K562 (cell line): ENCODE measurements around the gene ERF. TPM values are rescaled to one million over a fixed set of nuclear protein-coding genes. Genes with fewer than 3 reads are reported as not detected.

ENCODE experiments used
- CBX3 ChIP-seq, 2 experiments: IDR thresholded peaks; 1 replicate in 1 of 2; 2 replicates in 1 of 2; pipeline ENCODE4 v1.6.1; 2012; ENCODE audit warnings: inconsistent platforms in 2 of 2, low read length in 2 of 2, borderline replicate concordance in 1 of 2, control low read depth in 1 of 2
- DDX20 ChIP-seq: fragments of 450-650 bp; IDR thresholded peaks from 2 replicates; pipeline ENCODE4 v1.6.1; 2016; ENCODE audit warnings: missing genetic modification characterization, low read depth, mild to moderate bottlenecking, missing compliant biosample characterization, moderate library complexity
- EP300 ChIP-seq: IDR thresholded peaks from 2 replicates; pipeline ENCODE4 v1.6.1; 2012; ENCODE audit warnings: low read length, improper control_type of control experiment
- EP400 ChIP-seq: fragments of 450-650 bp; IDR thresholded peaks from 2 replicates; pipeline ENCODE4 v1.6.1; 2017; ENCODE audit warnings: antibody characterized with exemption, mild to moderate bottlenecking, moderate library complexity
- GABPB2 ChIP-seq: fragments of 250-450 bp; sonication (Bioruptor Pico); conservative IDR thresholded peaks from 2 replicates; pipeline ENCODE4 v1.5.1; 2021; ENCODE audit warnings: mild to moderate bottlenecking
- GATA2 ChIP-seq: sonication (generic); formaldehyde crosslinking; IDR thresholded peaks from 2 replicates; pipeline ENCODE4 v1.4.0; 2020; ENCODE audit warnings: mild to moderate bottlenecking, missing genetic modification reagents
- HIVEP1 ChIP-seq: fragments of 250-450 bp; sonication (Bioruptor Pico); IDR thresholded peaks from 2 replicates; pipeline ENCODE4 v1.4.0; 2020; ENCODE audit warnings: mild to moderate bottlenecking
- HMGXB4 ChIP-seq: sonication (generic); formaldehyde crosslinking; IDR thresholded peaks from 2 replicates; pipeline ENCODE4 v1.8.1; 2023; ENCODE audit warnings: mild to moderate bottlenecking, missing genetic modification reagents
- KAT7 ChIP-seq: sonication (generic); formaldehyde crosslinking; IDR thresholded peaks from 2 replicates; pipeline ENCODE4 v1.8.0; 2022; ENCODE audit warnings: missing genetic modification reagents, mild to moderate bottlenecking, borderline replicate concordance
- KDM1A ChIP-seq, 2 experiments: fragments of 450-650 bp; IDR thresholded peaks; 2 replicates each; pipeline ENCODE4 v1.6.1; 2016; ENCODE audit warnings: mild to moderate bottlenecking in 2 of 2
- MTF1 ChIP-seq: fragments of 250-450 bp; sonication (Bioruptor Pico); IDR thresholded peaks from 2 replicates; pipeline ENCODE4 v1.9.0; 2021; ENCODE audit warnings: moderate library complexity, mild to moderate bottlenecking, inconsistent platforms, borderline replicate concordance
- NONO ChIP-seq, 2 experiments: fragments of 200-400 bp in 1 of 2; fragments of 450-650 bp in 1 of 2; formaldehyde crosslinking in 1 of 2; IDR thresholded peaks; 2 replicates each; pipeline ENCODE4 v1.6.1; 2017; ENCODE audit warnings: low read depth in 2 of 2, mild to moderate bottlenecking in 2 of 2, moderate library complexity in 2 of 2, low read length in 1 of 2
- NRF1 ChIP-seq, 2 experiments: fragments of 450-650 bp; IDR thresholded peaks in 1 of 2; conservative IDR thresholded peaks in 1 of 2; 2 replicates each; pipeline ENCODE4 v1.6.1; 2014; ENCODE audit warnings: mild to moderate bottlenecking in 2 of 2
- RUNX1 ChIP-seq: sonication (generic); IDR thresholded peaks from 2 replicates; pipeline ENCODE4 v1.6.1; 2016; ENCODE audit warnings: antibody characterized with exemption, low read depth
- SMARCA4 ChIP-seq: fragments of 450-650 bp; IDR thresholded peaks from 2 replicates; pipeline ENCODE4 v1.6.1; 2016
- STAT5A ChIP-seq: IDR thresholded peaks from 2 replicates; pipeline ENCODE4 v1.6.1; 2012; ENCODE audit warnings: low read length, inconsistent platforms, borderline replicate concordance
- ZMIZ1 ChIP-seq, 2 experiments: fragments of 150-350 bp in 1 of 2; IDR thresholded peaks; 2 replicates each; pipeline ENCODE4 v1.6.1; 2012 to 2016; ENCODE audit warnings: low read depth in 2 of 2, low read length in 2 of 2, mild to moderate bottlenecking in 1 of 2, moderate library complexity in 1 of 2
- ZNF584 ChIP-seq: fragments of 200-800 bp; sonication (Bioruptor generic); IDR thresholded peaks from 2 replicates; pipeline ENCODE4 v1.6.1; 2016; ENCODE audit warnings: low read depth, mild to moderate bottlenecking, missing genetic modification characterization, missing compliant biosample characterization
- ZNF592 ChIP-seq: fragments of 450-650 bp; IDR thresholded peaks from 2 replicates; pipeline ENCODE4 v1.6.1; 2017; ENCODE audit warnings: antibody characterized with exemption, mild to moderate bottlenecking
- ZNF695 ChIP-seq: fragments of 450-650 bp; formaldehyde crosslinking; IDR thresholded peaks from 2 replicates; pipeline ENCODE4 v1.4.0; 2020; ENCODE audit warnings: mild to moderate bottlenecking, moderate library complexity
- polyA plus RNA-seq, 8 experiments: library from polyadenylated mRNA; depleted of rRNA in 4 of 8; stranded (reverse) in 5 of 8; unstranded in 3 of 8; fragments of >200 nt; fragmentation: Nextera tagmentation in 2 of 8; fragmentation: Illumina TruSeq in 1 of 8; extraction: Ambion mirVana in 2 of 8; extraction: Trizol in 1 of 8; gene quantifications; 2 replicates each; pipeline versions ENCODE4 v1.2.1 to v1.2.3, GENCODE V29; 2011 to 2014; ENCODE audit warnings: inconsistent platforms in 1 of 8, missing spikeins in 1 of 8
- total RNA-seq, 7 experiments: library from RNA; depleted of rRNA in 6 of 7; stranded (reverse); fragments of >200 nt in 6 of 7; fragmentation: Illumina TruSeq in 2 of 7; extraction: Trizol in 2 of 7; gene quantifications; 2 replicates each; pipeline versions ENCODE4 v1.2.1 to v1.2.3, GENCODE V29; 2011 to 2021; ENCODE audit warnings: low replicate concordance in 1 of 7

The ERF gene
- total and polyA plus RNA-seq, 9 of the 15 experiments (the other 6 are each of a cell fraction or from before 2014, with no cell fraction given), result 0.03 to 75.4 (median 27.0) TPM

- no peak for TF ChIP-seq HMGXB4 (CRISPR knock-in tag)
- TF ChIP-seq KAT7 (CRISPR knock-in tag), result no peak
- TF ChIP-seq GATA2 (CRISPR knock-in tag), result no peak
- 0 out of 4 replicates have a peak, but pooled peaks of 1 of the 2 experiments have one; percentile 20 for TF ChIP-seq NRF1 (conservative IDR thresholded peaks at IDR 0.05 in 1 of 2, IDR thresholded peaks at IDR 0.05 in 1 of 2)
- TF ChIP-seq KDM1A (IDR thresholded peaks at IDR 0.05), result peak in 1 of 2 experiments; percentile 48; a peak in 1 of 4 replicates
- TF ChIP-seq CBX3 (IDR thresholded peaks at IDR 0.05; ENCODE audit: borderline replicate concordance in 1 of 2, low read length in 2 of 2), result 0 out of 3 replicates have a peak, but pooled peaks of 1 of the 2 experiments have one; percentile 14
- peak; percentile 32; the same call in 1 of the 2 replicates for TF ChIP-seq EP300
- no peak for TF ChIP-seq MTF1 (CRISPR knock-in tag)
- TF ChIP-seq ZNF592, result no peak; the same call in 1 of the 2 replicates
- no peak for TF ChIP-seq RUNX1
- TF ChIP-seq NONO (IDR thresholded peaks at IDR 0.05; ENCODE audit: low read depth in 2 of 2, low read length in 1 of 2), result no peak
- TF ChIP-seq STAT5A, result no peak
- TF ChIP-seq SMARCA4, result peak; percentile 41; the same call in 1 of the 2 replicates
- TF ChIP-seq DDX20 (tag), result no peak
- TF ChIP-seq HIVEP1, result no peak
- TF ChIP-seq EP400, result peak; percentile 20; the same call in 1 of the 2 replicates
- no peak for TF ChIP-seq ZNF695
- no peak for TF ChIP-seq ZNF584 (CRISPR knock-in tag)
- TF ChIP-seq GABPB2 (CRISPR knock-in tag), result no peak
- TF ChIP-seq ZMIZ1 (IDR thresholded peaks at IDR 0.05; ENCODE audit: low read depth in 2 of 2, low read length in 2 of 2), result no peak
Observed at GRCh38 chr19:42229855-42230351, 25.0 kb downstream of the ERF start (continued).
